Epithelial cell of esophagus (primary cell): Measurements from ENCODE around the gene FMC1.
"Not testable (repeated sequence)": the region's sequence is repeated elsewhere in the genome, so short reads cannot be mapped to it uniquely, and the experiment has no call there.

Source experiments
- DNase-seq: peaks from one replicate; pipeline ENCODE4 v3.0.0; 2010; ENCODE audit warnings: low read depth
- H3K4me3 ChIP-seq: 2 replicates; pipeline ENCODE4 v1.5.1; 2011; ENCODE audit warnings: mild to moderate bottlenecking, low read length, control low read depth
- TF ChIP-seq, protein P1 (sequence below): IDR thresholded peaks from 2 replicates; pipeline ENCODE4 v1.5.1; 2011; ENCODE audit warnings: low read depth, mild to moderate bottlenecking, low read length, control low read depth, inconsistent platforms; ENCODE audit not compliant: insufficient read depth; ENCODE audit errors: missing control alignments

Gene FMC1

DNA sequence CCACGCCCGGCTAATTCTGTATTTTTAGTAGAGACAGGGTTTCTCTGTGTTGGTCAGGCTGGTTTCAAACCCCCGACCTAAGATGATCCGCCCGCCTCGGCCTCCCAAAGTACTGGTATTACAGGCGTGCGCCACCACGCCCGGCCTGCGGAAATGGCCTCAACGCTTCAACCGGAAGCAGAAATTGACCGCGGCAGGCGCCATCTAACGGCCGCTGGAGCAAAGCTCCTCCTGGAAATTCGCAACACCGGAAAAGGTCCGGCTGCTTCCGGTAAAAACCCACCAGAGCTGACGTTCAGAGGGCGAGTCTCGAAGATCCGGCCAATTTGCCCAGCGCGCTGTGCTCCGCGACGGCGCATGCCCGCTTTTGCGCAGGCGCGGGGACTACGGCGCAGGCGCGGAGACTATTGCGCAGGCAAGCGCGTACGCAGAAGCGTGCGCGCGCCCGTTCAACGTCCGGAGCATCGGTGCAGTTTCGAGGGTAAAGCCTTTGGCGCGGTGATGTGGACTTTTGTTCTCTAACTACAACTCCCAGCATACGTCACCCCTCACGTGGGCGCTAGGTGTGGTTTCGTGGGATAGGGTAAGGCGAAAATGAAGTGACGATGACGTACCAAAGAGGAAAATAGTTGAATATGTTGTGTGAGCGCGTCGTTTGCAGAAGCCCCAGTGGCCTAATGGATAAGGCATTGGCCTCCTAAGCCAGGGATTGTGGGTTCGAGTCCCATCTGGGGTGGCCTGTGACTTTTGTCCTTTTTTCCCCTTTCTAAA lies 915 bp upstream of the FMC1 start:
- TF ChIP-seq, protein P1, sequence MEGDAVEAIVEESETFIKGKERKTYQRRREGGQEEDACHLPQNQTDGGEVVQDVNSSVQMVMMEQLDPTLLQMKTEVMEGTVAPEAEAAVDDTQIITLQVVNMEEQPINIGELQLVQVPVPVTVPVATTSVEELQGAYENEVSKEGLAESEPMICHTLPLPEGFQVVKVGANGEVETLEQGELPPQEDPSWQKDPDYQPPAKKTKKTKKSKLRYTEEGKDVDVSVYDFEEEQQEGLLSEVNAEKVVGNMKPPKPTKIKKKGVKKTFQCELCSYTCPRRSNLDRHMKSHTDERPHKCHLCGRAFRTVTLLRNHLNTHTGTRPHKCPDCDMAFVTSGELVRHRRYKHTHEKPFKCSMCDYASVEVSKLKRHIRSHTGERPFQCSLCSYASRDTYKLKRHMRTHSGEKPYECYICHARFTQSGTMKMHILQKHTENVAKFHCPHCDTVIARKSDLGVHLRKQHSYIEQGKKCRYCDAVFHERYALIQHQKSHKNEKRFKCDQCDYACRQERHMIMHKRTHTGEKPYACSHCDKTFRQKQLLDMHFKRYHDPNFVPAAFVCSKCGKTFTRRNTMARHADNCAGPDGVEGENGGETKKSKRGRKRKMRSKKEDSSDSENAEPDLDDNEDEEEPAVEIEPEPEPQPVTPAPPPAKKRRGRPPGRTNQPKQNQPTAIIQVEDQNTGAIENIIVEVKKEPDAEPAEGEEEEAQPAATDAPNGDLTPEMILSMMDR: peak; percentile 64
- DNase-seq: peak; percentile 99
- H3K4me3 ChIP-seq: peak overlapping the region; percentile 80

- TF ChIP-seq, protein P1: no peak
- no peak for DNase-seq
These were observed 404 bp upstream of the FMC1 start for GRCh38 chr7:139340808-139341057.

GRCh38 chr7:139341776-139342226 lies 664 bp downstream of the FMC1 start:
- DNase-seq: no peak
- H3K4me3 ChIP-seq: peak overlapping the region; percentile 80
- TF ChIP-seq, protein P1: no peak

More at GRCh38 chr7:139340808-139341057, 404 bp upstream of the FMC1 start:
- peak overlapping the region; percentile 80 for H3K4me3 ChIP-seq

DNA sequence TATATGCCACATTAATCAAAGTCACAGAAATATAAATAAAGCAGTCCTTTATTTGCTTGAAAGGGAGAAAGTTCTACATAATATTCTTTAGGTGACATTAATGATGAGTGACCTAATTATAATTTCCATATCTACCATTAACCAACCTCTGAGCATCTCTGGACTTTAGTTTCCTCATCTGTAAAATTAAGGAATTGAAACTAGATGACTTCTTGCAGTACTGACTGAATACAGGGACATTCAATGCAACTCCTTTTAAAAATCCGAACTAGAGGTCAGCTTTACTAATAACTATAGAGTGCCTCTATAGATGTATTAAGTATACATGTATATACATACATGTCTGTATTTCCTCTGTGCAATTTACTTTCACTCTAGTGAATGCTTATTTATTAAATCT lies 3.9 kb downstream of the FMC1 start:
- TF ChIP-seq, protein P1: no peak
- DNase-seq: no peak
- H3K4me3 ChIP-seq: no peak overlapping the region

DNA sequence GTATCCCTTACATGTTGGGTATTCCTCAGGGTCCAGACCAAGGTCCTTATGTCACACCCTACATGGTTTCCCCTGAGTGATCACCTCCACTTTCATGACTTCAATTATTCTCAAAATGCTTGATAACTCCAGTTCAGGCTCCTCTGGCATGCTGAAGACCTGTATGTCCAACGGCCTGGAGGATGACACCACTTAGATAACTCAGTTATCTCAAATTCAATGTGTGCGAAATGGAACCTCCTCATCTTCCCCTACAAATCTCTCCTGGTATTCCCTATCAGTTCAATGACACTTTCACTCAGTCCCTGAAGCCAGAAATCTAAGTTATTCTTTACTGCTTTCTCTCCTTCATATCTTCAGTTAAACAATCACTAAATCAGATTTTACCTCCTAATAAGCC lies 9.9 kb downstream of the FMC1 start:
- DNase-seq: no peak
- TF ChIP-seq, protein P1: no peak
- H3K4me3 ChIP-seq: no peak overlapping the region

- TF ChIP-seq, protein P1: no peak
- no peak for DNase-seq
- H3K4me3 ChIP-seq: no peak overlapping the region
These were observed 13.6 kb downstream of the FMC1 start for GRCh38 chr7:139354729-139355128.

DNA sequence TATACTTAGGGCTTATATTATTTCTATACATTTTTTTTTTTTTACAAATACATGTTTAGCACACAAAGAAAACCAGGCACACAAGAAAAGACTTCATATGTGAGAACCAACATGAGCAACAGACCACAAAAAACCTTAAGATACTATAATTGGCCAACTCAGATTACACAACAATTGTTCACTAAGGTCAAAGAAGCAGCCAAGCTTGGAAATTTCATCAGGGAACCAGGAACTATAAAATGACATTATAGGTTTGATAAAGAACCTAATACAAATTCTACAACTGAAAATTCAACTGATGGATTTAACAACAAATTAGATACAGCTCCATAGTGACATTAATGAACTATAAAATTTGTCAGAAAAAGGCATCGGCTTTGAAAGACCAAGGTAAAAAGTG lies 14.2 kb downstream of the FMC1 start:
- DNase-seq: no peak
- TF ChIP-seq, protein P1: no peak
- H3K4me3 ChIP-seq: no peak overlapping the region

DNA sequence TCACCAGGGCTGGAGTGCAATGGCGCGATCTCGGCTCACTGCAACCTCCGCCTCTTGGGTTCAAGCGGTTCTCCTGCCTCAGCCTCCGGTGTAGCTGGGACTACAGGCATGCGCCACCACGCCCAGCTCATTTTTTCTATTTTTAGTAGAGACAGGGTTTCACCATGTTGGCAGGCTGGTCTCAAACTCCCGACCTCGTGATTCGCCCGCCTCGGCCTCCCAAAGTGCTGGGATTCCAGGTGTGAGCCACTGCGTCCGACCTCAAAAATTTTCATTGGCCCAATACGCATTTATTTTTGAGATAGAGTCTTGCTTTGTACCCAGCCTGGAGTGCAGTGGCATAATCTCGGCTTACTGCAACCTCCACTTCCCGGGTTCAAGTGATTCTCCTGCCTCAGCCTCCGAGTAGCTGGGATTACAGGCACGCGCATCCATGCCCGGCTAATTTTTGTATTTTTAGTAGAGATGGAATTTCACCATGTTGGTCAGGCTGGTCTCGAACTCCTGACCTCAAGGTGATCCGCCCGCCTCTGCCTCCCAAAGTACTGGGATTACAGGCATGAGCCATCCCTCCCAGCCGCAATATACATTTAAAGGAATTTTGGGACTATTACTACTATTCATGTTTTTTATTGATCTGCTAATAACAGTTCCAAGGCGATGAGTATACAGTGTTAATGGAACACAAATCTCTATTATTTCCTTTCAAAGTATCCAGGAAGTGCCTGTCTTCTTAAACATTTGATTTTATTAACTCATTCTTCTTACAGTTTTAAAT lies 16.8 kb downstream of the FMC1 start:
- not testable (repeated sequence) for DNase-seq
- H3K4me3 ChIP-seq: peak overlapping the region; percentile 56
